SK-N-SH treated with all-trans-retinoic acid at 6 μM for 48 hours (cell line): ENCODE results near the gene SCARF2.

ENCODE experiments used
- ATAC-seq: fragments of 200-7000 bp; cut with Tn5 transposase; 3 replicates; pipeline ENCODE4 v1.9.1; 2020; ENCODE audit warnings: mild to moderate bottlenecking, moderate library complexity
- BACH2 ChIP-seq: fragments of 250-450 bp; sonication (Bioruptor Pico); IDR thresholded peaks from 2 replicates; pipeline ENCODE4 v1.9.0; 2021; ENCODE audit warnings: mild to moderate bottlenecking, borderline replicate concordance
- ISL1 ChIP-seq: fragments of 250-450 bp; sonication (Bioruptor Pico); IDR thresholded peaks from 2 replicates; pipeline ENCODE4 v2.1.2; 2022; ENCODE audit warnings: mild to moderate bottlenecking, moderate library complexity
- OSR1 ChIP-seq: fragments of 250-450 bp; sonication (Bioruptor Pico); IDR thresholded peaks from 2 replicates; pipeline ENCODE4 v1.8.0; 2022; ENCODE audit warnings: moderate library complexity, mild to moderate bottlenecking, inconsistent platforms
- PPARA ChIP-seq: fragments of 250-450 bp; sonication (Bioruptor Pico); IDR thresholded peaks from 2 replicates; pipeline ENCODE4 v1.5.0; 2020; ENCODE audit warnings: mild to moderate bottlenecking, borderline replicate concordance
- RARB ChIP-seq: fragments of 250-450 bp; sonication (Bioruptor Pico); IDR thresholded peaks from 2 replicates; pipeline ENCODE4 v1.8.0; 2021; ENCODE audit warnings: mild to moderate bottlenecking, moderate library complexity
- SNAI2 ChIP-seq: fragments of 250-450 bp; sonication (Bioruptor Pico); IDR thresholded peaks from 2 replicates; pipeline ENCODE4 v1.5.0; 2020; ENCODE audit warnings: mild to moderate bottlenecking, moderate library complexity
- TCF4 ChIP-seq: fragments of 250-450 bp; sonication (Bioruptor Pico); IDR thresholded peaks from 2 replicates; pipeline ENCODE4 v1.8.0; 2021; ENCODE audit warnings: mild to moderate bottlenecking, moderate library complexity, borderline replicate concordance
- TOX ChIP-seq: fragments of 250-450 bp; sonication (Bioruptor Pico); IDR thresholded peaks from 2 replicates; pipeline ENCODE4 v1.8.0; 2021; ENCODE audit warnings: mild to moderate bottlenecking, moderate library complexity, borderline replicate concordance
- TSHZ2 ChIP-seq: fragments of 250-450 bp; sonication (Bioruptor Pico); IDR thresholded peaks from 2 replicates; pipeline ENCODE4 v1.5.0; 2020; ENCODE audit warnings: mild to moderate bottlenecking, moderate library complexity
- ZFP3 ChIP-seq: fragments of 250-450 bp; sonication (Bioruptor Pico); IDR thresholded peaks from 2 replicates; pipeline ENCODE4 v1.5.0; 2020; ENCODE audit warnings: mild to moderate bottlenecking, moderate library complexity
- ZFP30 ChIP-seq: fragments of 450-650 bp; formaldehyde crosslinking; IDR thresholded peaks from 2 replicates; pipeline ENCODE4 v1.5.0; 2022; ENCODE audit warnings: mild to moderate bottlenecking, moderate library complexity
- ZNF565 ChIP-seq: fragments of 450-650 bp; formaldehyde crosslinking; conservative IDR thresholded peaks from 2 replicates; pipeline ENCODE4 v1.5.0; 2020; ENCODE audit warnings: low read depth, mild to moderate bottlenecking, moderate library complexity
- ZNF70 ChIP-seq: fragments of 450-650 bp; formaldehyde crosslinking; IDR thresholded peaks from 2 replicates; pipeline ENCODE4 v1.5.0; 2020; ENCODE audit warnings: mild to moderate bottlenecking, moderate library complexity
- ZNF8 ChIP-seq: fragments of 450-650 bp; formaldehyde crosslinking; IDR thresholded peaks from 2 replicates; pipeline ENCODE4 v1.5.0; 2020; ENCODE audit warnings: mild to moderate bottlenecking, moderate library complexity
- TF ChIP-seq, protein P1 (sequence below): fragments of 250-450 bp; sonication (Bioruptor Pico); IDR thresholded peaks from 2 replicates; pipeline ENCODE4 v1.8.0; 2020; ENCODE audit warnings: mild to moderate bottlenecking, moderate library complexity, borderline replicate concordance
- TF ChIP-seq, protein P2 (sequence below): fragments of 250-450 bp; sonication (Bioruptor Pico); IDR thresholded peaks from 2 replicates; pipeline ENCODE4 v1.8.0; 2021; ENCODE audit warnings: low read depth, mild to moderate bottlenecking, moderate library complexity, borderline replicate concordance

SCARF2 gene

GRCh38 chr22:20463324-20464095, 25.9 kb upstream of the SCARF2 start (continued):
- TF ChIP-seq, protein P1, sequence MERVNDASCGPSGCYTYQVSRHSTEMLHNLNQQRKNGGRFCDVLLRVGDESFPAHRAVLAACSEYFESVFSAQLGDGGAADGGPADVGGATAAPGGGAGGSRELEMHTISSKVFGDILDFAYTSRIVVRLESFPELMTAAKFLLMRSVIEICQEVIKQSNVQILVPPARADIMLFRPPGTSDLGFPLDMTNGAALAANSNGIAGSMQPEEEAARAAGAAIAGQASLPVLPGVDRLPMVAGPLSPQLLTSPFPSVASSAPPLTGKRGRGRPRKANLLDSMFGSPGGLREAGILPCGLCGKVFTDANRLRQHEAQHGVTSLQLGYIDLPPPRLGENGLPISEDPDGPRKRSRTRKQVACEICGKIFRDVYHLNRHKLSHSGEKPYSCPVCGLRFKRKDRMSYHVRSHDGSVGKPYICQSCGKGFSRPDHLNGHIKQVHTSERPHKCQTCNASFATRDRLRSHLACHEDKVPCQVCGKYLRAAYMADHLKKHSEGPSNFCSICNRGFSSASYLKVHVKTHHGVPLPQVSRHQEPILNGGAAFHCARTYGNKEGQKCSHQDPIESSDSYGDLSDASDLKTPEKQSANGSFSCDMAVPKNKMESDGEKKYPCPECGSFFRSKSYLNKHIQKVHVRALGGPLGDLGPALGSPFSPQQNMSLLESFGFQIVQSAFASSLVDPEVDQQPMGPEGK (CRISPR knock-in tag) = no peak
- no peak for TF ChIP-seq ZNF8 (CRISPR knock-in tag)
- TF ChIP-seq, protein P2, sequence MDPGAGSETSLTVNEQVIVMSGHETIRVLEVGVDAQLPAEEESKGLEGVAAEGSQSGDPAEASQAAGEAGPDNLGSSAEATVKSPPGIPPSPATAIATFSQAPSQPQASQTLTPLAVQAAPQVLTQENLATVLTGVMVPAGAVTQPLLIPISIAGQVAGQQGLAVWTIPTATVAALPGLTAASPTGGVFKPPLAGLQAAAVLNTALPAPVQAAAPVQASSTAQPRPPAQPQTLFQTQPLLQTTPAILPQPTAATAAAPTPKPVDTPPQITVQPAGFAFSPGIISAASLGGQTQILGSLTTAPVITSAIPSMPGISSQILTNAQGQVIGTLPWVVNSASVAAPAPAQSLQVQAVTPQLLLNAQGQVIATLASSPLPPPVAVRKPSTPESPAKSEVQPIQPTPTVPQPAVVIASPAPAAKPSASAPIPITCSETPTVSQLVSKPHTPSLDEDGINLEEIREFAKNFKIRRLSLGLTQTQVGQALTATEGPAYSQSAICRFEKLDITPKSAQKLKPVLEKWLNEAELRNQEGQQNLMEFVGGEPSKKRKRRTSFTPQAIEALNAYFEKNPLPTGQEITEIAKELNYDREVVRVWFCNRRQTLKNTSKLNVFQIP (CRISPR knock-in tag) = no peak

DNA sequence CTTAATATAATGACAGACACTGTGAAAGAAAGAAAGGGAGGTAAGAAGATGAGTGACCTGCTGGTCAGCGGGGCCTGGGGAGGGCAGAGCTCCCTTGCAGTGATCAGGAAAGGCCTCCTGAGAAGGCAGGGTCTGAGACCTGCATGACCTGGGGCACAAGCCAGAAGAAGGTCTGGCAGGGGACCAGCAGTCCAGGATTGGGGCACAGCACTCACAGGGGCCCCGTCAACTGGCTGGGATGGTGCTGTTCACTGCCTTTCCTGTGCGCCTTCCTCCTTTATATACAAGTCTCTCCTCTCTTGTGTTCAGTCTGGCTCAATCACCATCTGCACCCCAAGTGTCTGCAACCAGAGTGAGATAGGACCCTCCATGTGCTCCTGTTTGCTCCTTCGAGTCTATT, 22.2 kb upstream of the SCARF2 start:
- no peak for TF ChIP-seq TSHZ2 (CRISPR knock-in tag)
- TF ChIP-seq, protein P2 (CRISPR knock-in tag) = no peak
- no peak for TF ChIP-seq RARB
- no peak for TF ChIP-seq ISL1
- no peak for TF ChIP-seq TOX
- TF ChIP-seq TCF4 (CRISPR knock-in tag) = no peak
- TF ChIP-seq ZNF70 = no peak
- no peak for TF ChIP-seq ZFP3
- TF ChIP-seq ZNF565 = no peak
- TF ChIP-seq, all 23 proteins: peak for 0
- no peak for ATAC-seq

- TF ChIP-seq OSR1 (CRISPR knock-in tag) (no peak), PPARA (CRISPR knock-in tag) (no peak), ZNF8 (CRISPR knock-in tag) (no peak), BACH2 (CRISPR knock-in tag) (no peak), SNAI2 (no peak), ZNF565 (no peak), ZFP30 (no peak)
- TF ChIP-seq, protein P1 (CRISPR knock-in tag) = no peak
- TF ChIP-seq, protein P2 (CRISPR knock-in tag) = no peak
- TF ChIP-seq, all 23 proteins: peak for 0
- no peak for ATAC-seq
Measured at GRCh38 chr22:20459152-20459542, 21.5 kb upstream of the SCARF2 start.
